GM21619 (cell line): ENCODE measurements around the gene TENT4B.
"Not testable (repeated sequence)": the region's sequence is repeated elsewhere in the genome, so short reads cannot be mapped to it uniquely, and the experiment has no call there.

Experiments
- ATAC-seq: cut with Tn5 transposase; IDR thresholded peaks from one replicate; pipeline ENCODE4 v1.9.1; 2021; ENCODE audit not compliant: unreplicated experiment

TENT4B gene

DNA sequence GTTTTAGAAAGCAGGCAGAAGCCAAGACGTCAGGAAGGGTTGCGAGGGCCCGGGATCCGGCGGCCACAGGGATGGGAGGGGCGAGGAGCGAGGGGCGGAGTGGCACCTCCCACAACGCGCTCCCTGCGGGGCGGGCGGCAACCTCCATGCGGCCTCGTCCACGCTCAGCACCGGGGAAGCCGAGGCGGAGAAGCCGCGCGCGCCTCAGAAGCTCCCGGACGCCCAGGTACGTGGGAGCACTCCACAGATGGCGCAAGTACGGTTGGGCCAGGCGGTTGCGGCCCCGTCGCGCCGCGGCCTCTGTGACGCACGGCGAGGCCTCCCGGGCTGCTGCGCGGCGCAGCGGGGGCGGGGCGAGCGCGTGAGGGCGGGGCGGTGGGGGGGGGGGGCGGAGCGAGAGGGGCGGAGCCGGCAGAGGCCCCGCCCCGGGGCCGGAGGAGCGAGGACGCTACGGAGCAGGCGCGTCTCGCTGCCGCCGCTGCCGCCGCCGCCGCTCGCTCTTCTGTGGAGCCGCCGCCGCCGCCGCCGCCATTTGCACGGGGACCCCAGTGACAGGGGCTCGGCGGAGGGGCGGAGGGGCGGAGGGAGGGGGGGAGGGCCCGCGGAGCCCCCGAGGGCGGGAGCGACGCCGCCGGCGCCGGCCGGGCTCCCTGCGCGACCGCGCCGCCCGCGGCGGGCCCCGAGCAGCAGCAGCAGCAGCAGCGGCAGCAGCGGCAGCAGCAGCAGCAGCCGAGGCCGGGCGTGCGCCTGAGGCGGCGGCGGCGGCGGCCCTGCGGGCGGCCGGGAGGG lies at the start of gene TENT4B:
Gene TENT4B (plus strand): TSS at position 500 of the 789 bp plus-strand sequence. CDS start 316 bp downstream, outside the sequence.
- peak; percentile 73 for ATAC-seq

GRCh38 chr16:50103764-50104163 lies 49.3 kb upstream of the TENT4B start:
- ATAC-seq = no peak

GRCh38 chr16:50114357-50115129 lies 38.6 kb upstream of the TENT4B start:
- no peak for ATAC-seq

DNA sequence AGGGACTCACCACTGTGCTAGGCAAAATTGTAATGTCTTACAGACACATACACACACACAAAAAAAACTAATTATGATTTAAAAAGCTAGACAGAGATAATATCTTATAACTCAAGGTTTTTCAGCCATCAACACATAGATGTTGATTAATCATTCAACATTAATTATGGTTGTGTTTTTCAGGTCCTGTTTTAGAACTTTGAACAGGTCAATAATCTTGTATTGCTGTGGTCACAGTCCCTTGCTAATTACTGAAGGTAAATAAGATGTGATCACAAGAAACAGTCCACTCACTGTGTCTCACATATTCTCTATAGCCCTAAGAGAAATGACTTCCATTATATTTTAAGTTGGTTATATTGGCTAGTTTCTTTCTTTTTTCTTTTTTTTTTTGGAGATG lies 32.4 kb upstream of the TENT4B start:
- no peak for ATAC-seq

DNA sequence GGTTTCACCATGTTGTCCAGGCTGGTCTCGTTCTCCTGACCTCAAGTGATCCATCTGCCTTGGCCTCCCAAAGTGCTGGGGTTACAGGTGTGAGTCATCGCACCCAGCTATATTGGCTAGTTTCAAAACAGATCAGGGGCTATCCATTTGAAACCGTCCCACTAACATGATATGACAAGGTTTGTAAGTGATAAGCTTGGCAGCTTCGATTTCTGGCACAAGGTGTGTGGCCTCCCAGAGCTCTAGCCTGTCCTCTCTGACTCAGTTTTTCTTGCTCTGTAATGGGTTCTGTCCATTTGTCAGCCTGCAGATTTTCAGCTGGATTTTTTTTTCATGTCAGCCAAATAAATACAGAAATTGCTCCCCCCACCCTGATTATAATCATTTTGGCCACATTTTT lies 31.8 kb upstream of the TENT4B start:
- ATAC-seq = peak; percentile 49

DNA sequence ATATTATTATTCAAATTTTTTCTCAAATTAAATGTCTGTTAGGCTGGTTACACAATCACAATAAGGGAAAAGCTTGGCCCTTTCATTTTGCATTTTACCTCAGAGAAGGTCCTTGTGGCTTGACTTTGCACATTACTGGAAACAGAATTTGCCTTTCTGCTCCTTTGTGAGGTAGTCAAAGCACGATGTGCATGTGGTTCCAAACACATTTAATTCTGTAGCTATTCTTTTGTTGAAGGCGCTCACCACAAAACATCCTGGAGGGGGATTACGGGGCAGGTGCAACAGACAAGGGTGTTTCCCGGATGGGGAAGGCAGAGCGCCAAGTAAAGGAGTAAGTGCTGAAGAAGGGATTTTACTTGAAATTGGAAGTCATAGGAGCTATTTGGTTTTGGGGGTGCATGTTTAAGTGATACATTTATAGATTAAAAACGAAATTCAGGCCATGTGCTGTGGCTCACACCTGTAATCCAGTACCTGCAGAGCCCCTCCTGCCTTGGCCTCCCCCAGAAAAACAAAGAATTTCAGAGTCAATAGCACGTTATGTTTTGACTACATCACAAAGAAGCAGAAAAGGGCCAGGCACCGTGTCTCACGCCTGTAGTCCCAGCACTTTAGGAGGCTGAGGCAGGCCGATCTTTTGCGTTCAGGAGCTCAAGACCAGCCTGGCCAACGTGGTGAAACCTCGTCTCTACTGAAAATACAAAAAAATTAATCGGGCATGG lies 31.2 kb upstream of the TENT4B start:
- ATAC-seq = peak; percentile 57

DNA sequence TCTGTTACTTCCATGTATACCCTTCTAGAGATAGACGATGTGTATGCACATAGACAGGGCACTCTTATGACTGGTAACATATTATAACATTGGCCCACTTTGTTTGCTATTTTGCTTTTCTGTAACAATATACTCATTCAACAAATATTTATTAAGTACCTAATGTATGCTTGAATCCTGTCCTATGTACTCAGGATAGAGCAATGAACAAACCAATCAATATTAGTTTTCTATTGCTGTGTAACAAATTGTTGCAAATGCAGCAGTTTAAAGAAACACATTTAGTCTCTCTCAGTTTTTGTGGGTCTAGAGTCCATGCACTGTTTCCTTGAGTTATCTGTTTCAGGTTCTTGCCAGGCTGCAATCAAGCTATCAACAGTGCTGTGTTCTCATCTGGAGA lies 29.7 kb upstream of the TENT4B start:
- no peak for ATAC-seq

GRCh38 chr16:50124769-50125168 lies 28.3 kb upstream of the TENT4B start:
- no peak for ATAC-seq

GRCh38 chr16:50126183-50126582 lies 26.9 kb upstream of the TENT4B start:
- no peak for ATAC-seq

GRCh38 chr16:50132571-50132970 lies 20.5 kb upstream of the TENT4B start:
- not testable (repeated sequence) for ATAC-seq

DNA sequence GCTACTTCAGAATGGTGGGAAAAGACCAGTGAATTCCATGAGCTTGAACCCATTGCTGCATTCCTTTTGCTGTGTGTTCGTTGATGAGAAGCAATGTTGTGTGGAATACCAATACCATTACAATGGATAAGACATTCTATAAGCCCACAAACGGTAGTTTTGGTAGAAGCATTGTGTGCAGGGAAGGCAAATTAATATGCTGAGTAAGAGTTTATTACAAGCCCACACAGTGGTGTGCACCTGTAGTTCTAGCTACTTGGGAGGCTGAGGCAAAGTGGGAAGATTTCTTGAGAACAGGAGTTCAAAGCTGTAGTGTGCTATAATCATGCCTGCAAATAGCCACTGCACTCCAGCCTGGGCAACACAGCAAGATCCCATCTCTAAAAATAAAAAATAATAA lies 19.9 kb upstream of the TENT4B start:
- ATAC-seq = no peak

GRCh38 chr16:50136399-50136798 lies 16.7 kb upstream of the TENT4B start:
- no peak for ATAC-seq

- no peak for ATAC-seq
Measured at GRCh38 chr16:50137268-50137667, 15.8 kb upstream of the TENT4B start.

- no peak for ATAC-seq
Measured at GRCh38 chr16:50139580-50139979, 13.5 kb upstream of the TENT4B start.

GRCh38 chr16:50144211-50144610 lies 8.9 kb upstream of the TENT4B start:
- ATAC-seq = no peak

DNA sequence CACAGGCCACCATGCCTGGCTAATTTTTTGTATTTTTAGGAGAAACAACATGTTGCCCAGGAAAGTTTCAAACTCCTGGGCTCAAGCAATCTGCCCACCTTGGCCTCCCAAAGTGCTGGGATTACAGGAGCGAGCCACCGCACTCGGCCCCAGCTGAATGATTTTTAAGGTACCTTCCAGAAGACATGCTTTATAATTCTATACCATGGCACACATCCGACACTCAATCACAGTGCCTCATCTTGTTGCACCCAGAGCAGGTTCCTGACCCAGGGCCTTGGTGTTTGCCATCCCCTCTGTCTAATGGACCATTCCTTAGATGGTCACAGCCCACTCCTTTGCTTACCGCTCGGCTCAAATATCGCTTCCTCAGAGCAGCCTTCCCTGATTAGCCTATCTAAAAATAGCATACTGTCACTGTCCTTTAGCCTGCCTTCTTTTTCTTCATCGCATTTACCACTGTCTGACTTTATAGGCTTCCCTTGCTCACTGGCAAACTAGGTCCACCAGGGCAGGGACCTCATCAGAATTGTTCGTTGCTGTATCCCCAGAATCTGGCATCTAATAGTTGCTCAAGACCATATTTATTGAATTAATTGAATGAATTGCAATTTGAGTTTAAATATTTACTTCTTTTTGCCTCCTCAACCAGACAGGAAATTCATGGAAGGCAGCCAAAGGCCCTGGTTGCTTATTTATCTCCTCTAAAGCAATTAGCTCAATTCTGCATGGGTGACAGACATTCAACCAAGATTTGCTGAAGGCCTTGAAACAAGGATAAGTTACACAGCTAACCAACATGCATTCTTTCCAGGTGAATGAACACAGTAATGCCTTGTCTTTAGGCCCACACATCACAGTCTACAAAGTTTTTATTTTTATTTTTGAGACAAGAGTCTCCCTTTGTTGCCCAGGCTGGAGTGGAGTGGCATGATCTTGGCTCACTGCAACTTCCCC lies 6.3 kb upstream of the TENT4B start:
- ATAC-seq = no peak

DNA sequence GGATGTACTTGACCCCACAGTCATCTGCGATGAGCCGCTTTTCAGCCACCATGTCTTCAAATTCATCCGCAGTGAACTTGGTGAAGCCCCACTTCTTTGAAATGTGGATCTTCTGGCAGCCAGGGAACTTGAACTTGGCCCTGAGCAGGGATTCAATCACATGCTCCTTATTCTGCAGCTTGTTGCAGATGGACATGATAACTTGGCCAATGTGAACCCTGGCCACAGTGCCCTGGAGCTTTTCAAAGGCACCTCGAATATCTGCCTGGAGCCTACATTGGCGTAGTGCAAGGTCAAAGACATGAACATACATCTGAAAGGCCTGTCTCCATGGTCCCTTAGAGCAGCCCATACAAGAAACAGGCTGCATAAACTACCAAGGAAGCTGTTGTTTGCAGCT lies 1.8 kb upstream of the TENT4B start:
- ATAC-seq = no peak

GRCh38 chr16:50151756-50152155 lies 1.4 kb upstream of the TENT4B start:
- ATAC-seq = no peak

GRCh38 chr16:50152351-50152806 lies 727 bp upstream of the TENT4B start:
- ATAC-seq = peak; percentile 50
